ENCODE data around the gene EFCAB6.

- no peak for TF ChIP-seq POLR2A (IDR thresholded peaks at IDR 0.05)
- no peak for TF ChIP-seq CTCF (IDR thresholded peaks at IDR 0.05)
Observed at GRCh38 chr22:43535336-43535735, 276.8 kb downstream of the EFCAB6 start.

All from adrenal gland (tissue), 5 donors.